ENCODE measurements around the gene TWIST2. TPM values are rescaled to one million over a fixed set of nuclear protein-coding genes. Genes with fewer than 3 reads are reported as not detected.

Gene TWIST2
- total RNA-seq, 4 donors from 2014 or later = 72.5 to 140 (median 106) TPM

- TF ChIP-seq POLR2A (IDR thresholded peaks at IDR 0.05) (no peak), CTCF (IDR thresholded peaks at IDR 0.05) (peak in 1 of 5 experiments; percentile 25), EP300 (IDR thresholded peaks at IDR 0.05) (peak in 1 of 2 donors; percentile 86)
- no peaks in the 10 kb centered on the region for H3K36me3 ChIP-seq
- H3K9me3 ChIP-seq = peaks cover 0 to 5% (median 0%) of the 10 kb centered on the region in 4 donors
- H3K4me3 ChIP-seq = no peak overlapping the region
- peaks cover 0 to 20% (median 0%) of the 10 kb centered on the region in 4 donors for H3K4me1 ChIP-seq
- WGBS, 2 donors = 35 to 36% methylated on average over 17 of the region's 17 CpGs
- H3K27ac ChIP-seq = peak overlapping the region in 3 of 4 donors; percentile 27 to 79 (median 42)
- DNase-seq (ENCODE audit: low spot score in 2 of 2) = peak; percentile 34 to 73
- H3K27me3 ChIP-seq = no peaks in the 10 kb centered on the region
These were observed 27.8 kb downstream of the TWIST2 start for GRCh38 chr2:238875471-238876231.

GRCh38 chr2:238876232-238876630, 28.3 kb downstream of the TWIST2 start:
- TF ChIP-seq EP300 (IDR thresholded peaks at IDR 0.05) = no peak
- no peak for TF ChIP-seq CTCF (IDR thresholded peaks at IDR 0.05)
- TF ChIP-seq POLR2A (IDR thresholded peaks at IDR 0.05) = no peak
- H3K4me3 ChIP-seq = no peak overlapping the region
- 86 to 94% methylated on average over 3 of the region's 3 CpGs for WGBS, 2 donors
- no peak for DNase-seq (ENCODE audit: low spot score in 2 of 2)
- H3K36me3 ChIP-seq = no peaks in the 10 kb centered on the region
- H3K4me1 ChIP-seq = peaks cover 0 to 20% (median 0%) of the 10 kb centered on the region in 4 donors
- H3K27ac ChIP-seq = peak overlapping the region in 2 of 4 donors; percentile 42 to 79
- H3K9me3 ChIP-seq = peaks cover 0 to 5% (median 0%) of the 10 kb centered on the region in 4 donors
- no peaks in the 10 kb centered on the region for H3K27me3 ChIP-seq

- peaks cover 0 to 33% (median 0%) of the 10 kb centered on the region in 4 donors for H3K4me1 ChIP-seq
- no peak overlapping the region for H3K4me3 ChIP-seq
- no peaks in the 10 kb centered on the region for H3K27me3 ChIP-seq
- H3K27ac ChIP-seq = no peak overlapping the region
- no peaks in the 10 kb centered on the region for H3K36me3 ChIP-seq
- TF ChIP-seq EP300 (IDR thresholded peaks at IDR 0.05) (no peak), CTCF (IDR thresholded peaks at IDR 0.05) (no peak), POLR2A (IDR thresholded peaks at IDR 0.05) (no peak)
- H3K9me3 ChIP-seq = peaks cover 0 to 5% (median 0%) of the 10 kb centered on the region in 4 donors
- WGBS, 2 donors = 78 to 79% methylated on average over 8 of the region's 8 CpGs
- DNase-seq (ENCODE audit: low spot score in 2 of 2) = no peak
These were observed 30.3 kb downstream of the TWIST2 start for GRCh38 chr2:238878051-238878735.

GRCh38 chr2:238879043-238879442, 31.2 kb downstream of the TWIST2 start:
- Histone ChIP-seq H3K4me1 (peaks cover 0 to 36% (median 0%) of the 10 kb centered on the region in 4 donors), H3K36me3 (no peaks in the 10 kb centered on the region), H3K27ac (no peak overlapping the region), H3K27me3 (no peaks in the 10 kb centered on the region), H3K4me3 (no peak overlapping the region), H3K9me3 (peaks cover 0 to 5% (median 0%) of the 10 kb centered on the region in 4 donors)
- WGBS, 2 donors = 70 to 77% methylated on average over 6 of the region's 6 CpGs
- TF ChIP-seq CTCF (IDR thresholded peaks at IDR 0.05) = no peak
- TF ChIP-seq EP300 (IDR thresholded peaks at IDR 0.05) = no peak
- TF ChIP-seq POLR2A (IDR thresholded peaks at IDR 0.05) = no peak
- no peak for DNase-seq (ENCODE audit: low spot score in 2 of 2)

All from tibial nerve (tissue), 4 donors.